Measurements from ENCODE around the gene TMEFF1. TPM values are rescaled to one million over a fixed set of nuclear protein-coding genes. Genes with fewer than 3 reads are reported as not detected.

TMEFF1 gene
- total RNA-seq, 1 donor from 2014 or later, result 171 TPM

- Mint-ChIP-seq H3K9me3 (ENCODE audit: unreplicated experiment) (peaks cover 3% of the 10 kb centered on the region), H3K4me1 (ENCODE audit: low read depth, unreplicated experiment) (no peaks in the 10 kb centered on the region), H3K36me3 (ENCODE audit: unreplicated experiment) (no peaks in the 10 kb centered on the region), H3K27ac (ENCODE audit: unreplicated experiment) (no peak overlapping the region), H3K4me3 (ENCODE audit: unreplicated experiment) (no peak overlapping the region), H3K27me3 (ENCODE audit: unreplicated experiment) (no peaks in the 10 kb centered on the region)
- no peak for TF ChIP-seq CTCF (IDR thresholded peaks at IDR 0.05; ENCODE audit: partially characterized antibody, unreplicated experiment)
- no peak for DNase-seq
These were observed 108.1 kb downstream of the TMEFF1 start for GRCh38 chr9:100581081-100581480.

- H3K4me1 Mint-ChIP-seq (ENCODE audit: low read depth, unreplicated experiment), result no peaks in the 10 kb centered on the region
- H3K4me3 Mint-ChIP-seq (ENCODE audit: unreplicated experiment), result no peak overlapping the region
- no peak for TF ChIP-seq CTCF (IDR thresholded peaks at IDR 0.05; ENCODE audit: partially characterized antibody, unreplicated experiment)
- H3K9me3 Mint-ChIP-seq (ENCODE audit: unreplicated experiment), result peaks cover 4% of the 10 kb centered on the region
- DNase-seq, result no peak
- no peaks in the 10 kb centered on the region for H3K27me3 Mint-ChIP-seq (ENCODE audit: unreplicated experiment)
- no peaks in the 10 kb centered on the region for H3K36me3 Mint-ChIP-seq (ENCODE audit: unreplicated experiment)
- H3K27ac Mint-ChIP-seq (ENCODE audit: unreplicated experiment), result no peak overlapping the region
These were observed 108.7 kb downstream of the TMEFF1 start for GRCh38 chr9:100581661-100582060.

- H3K36me3 Mint-ChIP-seq (ENCODE audit: unreplicated experiment), result no peaks in the 10 kb centered on the region
- no peak overlapping the region for H3K27ac Mint-ChIP-seq (ENCODE audit: unreplicated experiment)
- peaks cover 2% of the 10 kb centered on the region for H3K27me3 Mint-ChIP-seq (ENCODE audit: unreplicated experiment)
- H3K9me3 Mint-ChIP-seq (ENCODE audit: unreplicated experiment), result peaks cover 6% of the 10 kb centered on the region
- H3K4me1 Mint-ChIP-seq (ENCODE audit: low read depth, unreplicated experiment), result no peaks in the 10 kb centered on the region
- TF ChIP-seq CTCF (IDR thresholded peaks at IDR 0.05; ENCODE audit: partially characterized antibody, unreplicated experiment), result no peak
- no peak overlapping the region for H3K4me3 Mint-ChIP-seq (ENCODE audit: unreplicated experiment)
- no peak for DNase-seq
These were observed 110.3 kb downstream of the TMEFF1 start for GRCh38 chr9:100583014-100583802.

GRCh38 chr9:100584951-100585350 lies 112.0 kb downstream of the TMEFF1 start:
- Mint-ChIP-seq H3K9me3 (ENCODE audit: unreplicated experiment) (peaks cover 6% of the 10 kb centered on the region), H3K27me3 (ENCODE audit: unreplicated experiment) (peaks cover 4% of the 10 kb centered on the region), H3K36me3 (ENCODE audit: unreplicated experiment) (no peaks in the 10 kb centered on the region), H3K4me1 (ENCODE audit: low read depth, unreplicated experiment) (no peaks in the 10 kb centered on the region), H3K4me3 (ENCODE audit: unreplicated experiment) (no peak overlapping the region), H3K27ac (ENCODE audit: unreplicated experiment) (no peak overlapping the region)
- no peak for DNase-seq
- TF ChIP-seq CTCF (IDR thresholded peaks at IDR 0.05; ENCODE audit: partially characterized antibody, unreplicated experiment), result no peak

- Mint-ChIP-seq H3K4me3 (ENCODE audit: unreplicated experiment) (no peak overlapping the region), H3K4me1 (ENCODE audit: low read depth, unreplicated experiment) (no peaks in the 10 kb centered on the region), H3K36me3 (ENCODE audit: unreplicated experiment) (no peaks in the 10 kb centered on the region), H3K27ac (ENCODE audit: unreplicated experiment) (no peak overlapping the region), H3K27me3 (ENCODE audit: unreplicated experiment) (peaks cover 4% of the 10 kb centered on the region), H3K9me3 (ENCODE audit: unreplicated experiment) (peaks cover 8% of the 10 kb centered on the region)
- DNase-seq, result no peak
- no peak for TF ChIP-seq CTCF (IDR thresholded peaks at IDR 0.05; ENCODE audit: partially characterized antibody, unreplicated experiment)
These were observed 113.1 kb downstream of the TMEFF1 start for GRCh38 chr9:100586093-100586492.
